Duodenal mucosa (tissue), 2 donors: Measurements from ENCODE around the gene RTEL1.

Experiments used
- H3K27ac ChIP-seq: one replicate; pipeline ENCODE4 v1.7.0; 2013; ENCODE audit warnings: low read depth, low read length
- H3K27me3 ChIP-seq, 2 donors: one replicate each; pipeline ENCODE4 v1.7.0; 2013; ENCODE audit warnings: low read length in 2 of 2, control low read depth in 1 of 2; ENCODE audit not compliant: insufficient read depth in 2 of 2, control insufficient read depth in 1 of 2
- H3K36me3 ChIP-seq, 2 donors: one replicate each; pipeline ENCODE4 v1.7.0; 2013; ENCODE audit warnings: low read length in 2 of 2, control low read depth in 1 of 2; ENCODE audit not compliant: insufficient read depth in 2 of 2, control insufficient read depth in 1 of 2
- H3K4me1 ChIP-seq, 2 donors: one replicate each; pipeline ENCODE4 v1.7.0; 2013; ENCODE audit warnings: low read length in 2 of 2, control low read depth in 1 of 2; ENCODE audit not compliant: insufficient read depth in 2 of 2, control insufficient read depth in 1 of 2
- H3K4me3 ChIP-seq, 2 donors: one replicate each; pipeline ENCODE4 v1.7.0; 2013; ENCODE audit warnings: low read length in 2 of 2, low read depth in 1 of 2
- H3K9ac ChIP-seq, 2 donors: one replicate each; pipeline ENCODE4 v1.7.0; 2013; ENCODE audit warnings: low read length in 2 of 2, low read depth in 1 of 2
- H3K9me3 ChIP-seq, 2 donors: one replicate each; pipeline ENCODE4 v1.7.0; 2013; ENCODE audit warnings: low read length in 2 of 2, control low read depth in 1 of 2; ENCODE audit not compliant: control insufficient read depth in 1 of 2

Gene RTEL1

GRCh38 chr20:63740627-63741353 is 82.7 kb downstream of the RTEL1 start:
- Histone ChIP-seq H3K4me3 (peak overlapping the region; percentile 62 to 65), H3K27ac (peak overlapping the region; percentile 75), H3K4me1 (peaks cover 21 to 40% of the 10 kb centered on the region in 2 donors), H3K9me3 (no peaks in the 10 kb centered on the region), H3K9ac (peak overlapping the region; percentile 65 to 70), H3K27me3 (no peaks in the 10 kb centered on the region), H3K36me3 (peaks cover 0 to 6% of the 10 kb centered on the region in 2 donors)

DNA sequence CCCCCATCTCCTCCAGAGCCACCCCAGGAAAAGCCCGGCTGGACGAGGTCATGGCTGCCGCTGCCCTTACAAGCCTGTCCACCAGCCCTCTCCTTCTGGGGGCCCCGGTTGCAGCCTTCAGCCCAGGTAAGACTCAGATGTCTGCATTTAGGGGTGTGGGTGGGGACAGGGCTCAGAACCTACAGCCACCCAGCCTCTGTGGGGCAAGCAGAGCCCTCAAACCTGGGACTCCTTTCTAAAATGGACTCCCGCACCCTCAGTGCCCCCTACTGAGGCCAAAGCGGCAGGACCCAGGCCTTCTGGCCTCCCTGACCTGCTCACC is 83.2 kb downstream of the RTEL1 start:
- H3K36me3 ChIP-seq: peaks cover 0 to 4% of the 10 kb centered on the region in 2 donors
- H3K4me3 ChIP-seq: peak overlapping the region in 1 of 2 donors; percentile 62
- H3K9ac ChIP-seq: no peak overlapping the region
- H3K9me3 ChIP-seq: no peaks in the 10 kb centered on the region
- no peak overlapping the region for H3K27ac ChIP-seq
- no peaks in the 10 kb centered on the region for H3K27me3 ChIP-seq
- peaks cover 16 to 35% of the 10 kb centered on the region in 2 donors for H3K4me1 ChIP-seq

- no peak overlapping the region for H3K9ac ChIP-seq
- H3K9me3 ChIP-seq: no peaks in the 10 kb centered on the region
Measured at GRCh38 chr20:63741676-63742380, 83.7 kb downstream of the RTEL1 start.

DNA sequence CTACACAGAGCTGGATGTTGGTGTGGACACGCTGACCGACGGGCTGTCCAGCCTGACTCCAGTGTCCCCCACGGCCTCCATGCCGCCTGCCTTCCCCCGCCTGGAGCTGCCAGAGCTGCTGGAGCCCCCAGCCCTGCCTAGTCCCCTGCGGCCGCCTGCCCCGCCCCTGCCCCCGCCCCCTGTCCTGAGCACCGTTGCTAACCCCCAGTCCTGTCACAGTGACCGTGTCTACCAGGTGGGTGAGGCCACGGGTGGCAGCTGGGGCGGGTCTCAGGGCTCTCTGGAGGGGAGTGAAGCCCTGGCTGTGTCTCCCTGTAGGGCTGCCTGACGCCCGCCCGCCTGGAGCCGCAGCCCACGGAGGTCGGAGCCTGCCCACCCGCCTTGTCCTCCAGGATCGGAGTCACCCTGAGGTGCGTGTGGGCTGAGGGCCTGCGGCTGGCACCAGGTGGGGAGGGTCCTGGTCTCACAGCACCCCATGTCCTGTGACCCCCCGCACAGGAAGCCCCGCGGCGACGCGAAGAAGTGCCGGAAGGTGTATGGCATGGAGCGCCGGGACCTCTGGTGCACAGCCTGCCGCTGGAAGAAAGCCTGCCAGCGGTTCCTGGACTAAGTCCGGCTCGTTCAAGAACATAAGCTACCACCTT is 84.4 kb downstream of the RTEL1 start:
- Histone ChIP-seq H3K9ac (no peak overlapping the region), H3K4me1 (peaks cover 8 to 24% of the 10 kb centered on the region in 2 donors), H3K9me3 (no peaks in the 10 kb centered on the region), H3K36me3 (peaks cover 0 to 4% of the 10 kb centered on the region in 2 donors), H3K4me3 (no peak overlapping the region), H3K27me3 (no peaks in the 10 kb centered on the region), H3K27ac (no peak overlapping the region)

More at GRCh38 chr20:63741676-63742380, 83.7 kb downstream of the RTEL1 start:
- no peaks in the 10 kb centered on the region for H3K27me3 ChIP-seq
- no peak overlapping the region for H3K27ac ChIP-seq
- H3K36me3 ChIP-seq: peaks cover 0 to 4% of the 10 kb centered on the region in 2 donors
- peak overlapping the region in 1 of 2 donors; percentile 62 for H3K4me3 ChIP-seq
- H3K4me1 ChIP-seq: peaks cover 13 to 30% of the 10 kb centered on the region in 2 donors

DNA sequence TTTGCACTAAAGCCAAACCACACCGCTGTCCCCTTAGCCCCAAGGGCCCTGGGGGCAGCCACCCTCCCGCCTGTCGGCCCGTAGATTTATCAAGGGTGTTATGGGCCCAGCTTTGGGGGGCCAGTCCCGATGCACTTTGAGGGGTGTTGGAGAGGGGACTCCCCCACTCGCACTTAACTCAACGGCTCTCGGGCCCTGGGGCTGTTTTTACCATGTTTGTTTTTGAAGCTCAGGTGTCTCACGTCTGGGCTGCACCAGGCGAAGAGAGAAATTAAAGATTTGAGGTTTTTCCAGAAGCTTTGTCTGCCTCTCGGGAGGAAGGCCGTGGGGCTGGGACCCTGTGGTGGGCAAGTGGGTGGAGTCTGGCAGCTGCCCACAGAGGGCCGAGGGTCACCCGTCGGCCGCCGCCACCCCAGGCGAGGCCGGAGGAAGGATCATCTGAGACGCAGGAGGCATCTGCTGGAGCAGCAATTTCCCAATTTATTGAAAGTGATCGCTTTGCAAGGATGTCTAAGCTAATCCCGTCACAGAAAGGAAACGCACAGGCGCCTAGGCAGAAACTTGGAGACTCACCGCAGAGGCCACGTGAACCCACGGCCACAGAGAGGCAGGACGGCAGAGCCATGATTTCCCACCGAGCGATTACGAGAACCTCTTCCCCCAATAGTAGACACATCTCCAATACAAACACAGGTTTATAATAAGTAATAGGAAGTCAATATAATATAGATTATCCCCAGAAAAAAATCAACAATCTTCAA is 85.3 kb downstream of the RTEL1 start:
- Histone ChIP-seq H3K27me3 (no peaks in the 10 kb centered on the region), H3K9me3 (no peaks in the 10 kb centered on the region), H3K4me1 (peaks cover 3 to 19% of the 10 kb centered on the region in 2 donors), H3K4me3 (no peak overlapping the region), H3K9ac (no peak overlapping the region), H3K27ac (no peak overlapping the region), H3K36me3 (peaks cover 0 to 4% of the 10 kb centered on the region in 2 donors)

DNA sequence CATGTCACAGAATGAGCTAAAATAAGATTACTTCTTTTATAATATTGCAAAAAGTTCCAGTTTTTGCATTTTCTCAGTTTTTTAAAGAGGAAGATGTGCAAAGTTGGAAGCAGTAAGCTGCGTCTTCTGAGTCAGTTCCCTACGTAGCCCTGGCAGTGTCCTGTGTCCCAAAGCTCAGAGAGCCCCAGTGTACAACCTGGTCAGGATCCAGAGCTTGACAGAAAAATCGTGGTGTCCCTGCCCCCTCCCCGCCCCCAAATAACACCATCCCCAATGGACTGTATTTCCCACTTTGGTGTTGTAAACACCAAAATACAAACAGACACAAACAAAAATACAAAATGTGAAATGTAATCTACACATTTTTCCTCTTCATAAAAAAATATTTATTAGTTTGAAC is 86.0 kb downstream of the RTEL1 start:
- Histone ChIP-seq H3K4me3 (no peak overlapping the region), H3K27me3 (no peaks in the 10 kb centered on the region), H3K36me3 (peaks cover 0 to 4% of the 10 kb centered on the region in 2 donors), H3K9ac (no peak overlapping the region), H3K9me3 (no peaks in the 10 kb centered on the region), H3K27ac (no peak overlapping the region), H3K4me1 (peaks cover 0 to 12% of the 10 kb centered on the region in 2 donors)

- Histone ChIP-seq H3K27ac (no peak overlapping the region), H3K4me1 (peaks cover 0 to 11% of the 10 kb centered on the region in 2 donors), H3K9ac (no peak overlapping the region), H3K9me3 (no peaks in the 10 kb centered on the region), H3K4me3 (no peak overlapping the region), H3K27me3 (no peaks in the 10 kb centered on the region), H3K36me3 (peaks cover 0 to 4% of the 10 kb centered on the region in 2 donors)
Measured at GRCh38 chr20:63744574-63745423, 86.7 kb downstream of the RTEL1 start.

GRCh38 chr20:63745424-63745805 is 87.3 kb downstream of the RTEL1 start:
- Histone ChIP-seq H3K4me3 (no peak overlapping the region), H3K27ac (no peak overlapping the region), H3K36me3 (peaks cover 0 to 4% of the 10 kb centered on the region in 2 donors), H3K9me3 (no peaks in the 10 kb centered on the region), H3K27me3 (no peaks in the 10 kb centered on the region), H3K9ac (no peak overlapping the region), H3K4me1 (peaks cover 0 to 11% of the 10 kb centered on the region in 2 donors)
